ENCODE results near the gene SLC4A8.

- TF ChIP-seq CTCF (IDR thresholded peaks at IDR 0.05; ENCODE audit: low read depth, low read length) = no peak
- TF ChIP-seq POLR2A (IDR thresholded peaks at IDR 0.05; ENCODE audit: extremely low read depth, insufficient read length) = no peak
These were observed 20.0 kb upstream of the SLC4A8 start for GRCh38 chr12:51404627-51405026.

Measured in NB4 (cell line).